Hepatocyte (in vitro differentiated cells): ENCODE data around the gene TESK2. TPM values are rescaled to one million over a fixed set of nuclear protein-coding genes. Genes with fewer than 3 reads are reported as not detected.

ENCODE experiments used
- DNase-seq: peaks from one replicate; pipeline ENCODE4 v3.0.0-alpha.2; 2016; ENCODE audit warnings: low spot score
- H2AFZ ChIP-seq: fragments of 200-600 bp; sonication (generic); 2 replicates; pipeline ENCODE4 v1.6.0; 2016; ENCODE audit warnings: antibody characterized with exemption, mild to moderate bottlenecking
- H3K27ac ChIP-seq: fragments of 200-600 bp; sonication (generic); 2 replicates; pipeline ENCODE4 v1.5.1; 2016; ENCODE audit warnings: mild to moderate bottlenecking
- H3K27me3 ChIP-seq: fragments of 200-600 bp; sonication (generic); 2 replicates; pipeline ENCODE4 v1.6.1; 2016
- H3K36me3 ChIP-seq: fragments of 200-600 bp; sonication (generic); replicated peaks from 2 replicates; pipeline ENCODE4 v1.5.1; 2016; ENCODE audit warnings: low read depth; ENCODE audit not compliant: insufficient read depth
- H3K4me1 ChIP-seq: fragments of 200-600 bp; sonication (generic); 2 replicates; pipeline ENCODE4 v1.5.1; 2016; ENCODE audit warnings: mild to moderate bottlenecking, moderate library complexity; ENCODE audit not compliant: insufficient read depth
- H3K4me2 ChIP-seq: fragments of 200-600 bp; sonication (generic); 2 replicates; pipeline ENCODE4 v1.6.0; 2016
- H3K4me3 ChIP-seq: fragments of 200-600 bp; sonication (generic); 2 replicates; pipeline ENCODE4 v1.5.1; 2016; ENCODE audit warnings: mild to moderate bottlenecking
- H3K79me2 ChIP-seq: fragments of 200-600 bp; sonication (generic); 2 replicates; pipeline ENCODE4 v1.6.0; 2017; ENCODE audit warnings: mild to moderate bottlenecking
- H3K9me2 ChIP-seq: fragments of 200-600 bp; sonication (generic); replicated peaks from 2 replicates; pipeline ENCODE4 v1.6.0; 2017; ENCODE audit warnings: mild to moderate bottlenecking; ENCODE audit not compliant: insufficient read depth
- H3K9me3 ChIP-seq: fragments of 200-600 bp; sonication (generic); 2 replicates; pipeline ENCODE4 v1.5.1; 2016; ENCODE audit warnings: low read depth, mild to moderate bottlenecking
- H4K20me1 ChIP-seq: fragments of 200-600 bp; sonication (generic); 2 replicates; pipeline ENCODE4 v1.6.0; 2016; ENCODE audit warnings: mild to moderate bottlenecking; ENCODE audit not compliant: insufficient read depth, poor library complexity, severe bottlenecking
- EZH2 ChIP-seq: fragments of 200-600 bp; sonication (generic); IDR thresholded peaks from 2 replicates; pipeline ENCODE4 v1.6.1; 2016; ENCODE audit warnings: antibody characterized with exemption, mild to moderate bottlenecking, borderline replicate concordance
- EZH2phosphoT487 ChIP-seq: fragments of 200-600 bp; sonication (generic); IDR thresholded peaks from one replicate; pipeline ENCODE4 v1.6.1; 2018; ENCODE audit warnings: antibody characterized with exemption, mild to moderate bottlenecking, low read depth, moderate library complexity; ENCODE audit not compliant: unreplicated experiment, severe bottlenecking
- WGBS: methylation state at CpG from one replicate; pipeline ENCODE4 v1.1.6; 2016; ENCODE audit warnings: low lambda C conversion rate; ENCODE audit errors: missing lambda C conversion rate; 5-methylcytosine and 5-hydroxymethylcytosine counted together
- polyA plus RNA-seq: library from polyadenylated mRNA; unstranded; fragments of >200 nt; fragmentation: Nextera tagmentation; extraction: Ambion mirVana; gene quantifications from 2 replicates; pipeline ENCODE4 v1.2.1, GENCODE V29; 2016
- total RNA-seq: library from RNA; depleted of rRNA; stranded (reverse); fragments of >200 nt; gene quantifications from 2 replicates; pipeline ENCODE4 v1.2.3, GENCODE V29; 2014
- TF ChIP-seq, protein P1 (sequence below): fragments of 200-600 bp; sonication (generic); IDR thresholded peaks from 2 replicates; pipeline ENCODE4 v1.5.1; 2016; ENCODE audit warnings: antibody characterized with exemption, mild to moderate bottlenecking; ENCODE audit not compliant: poor library complexity

Gene TESK2
- total and polyA plus RNA-seq, 2 experiments from 2014 or later: 6.2 to 8.6 TPM

DNA sequence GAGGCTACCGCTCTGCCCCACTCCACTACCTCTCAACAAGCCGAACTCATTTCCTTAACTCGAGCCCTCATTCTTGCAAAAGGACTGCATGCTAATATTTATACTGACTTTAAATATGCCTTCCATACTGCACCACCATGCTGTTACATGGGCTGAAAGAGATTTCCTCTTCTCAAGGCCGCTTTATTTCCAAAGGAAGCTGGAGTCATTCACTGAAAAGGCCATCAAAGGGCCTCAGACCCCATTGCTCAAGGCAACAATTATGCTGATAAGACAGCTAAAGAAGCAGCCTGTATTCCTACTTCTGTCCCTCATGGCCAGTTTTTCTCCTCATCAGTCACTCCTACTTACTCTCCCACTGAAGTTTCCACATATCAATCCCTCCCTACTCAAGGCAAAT, 171.2 kb downstream of the TESK2 start:
- no peaks in the 10 kb centered on the region for H3K36me3 ChIP-seq
- TF ChIP-seq EZH2phosphoT487 (no peak), EZH2 (no peak)
- TF ChIP-seq, protein P1, sequence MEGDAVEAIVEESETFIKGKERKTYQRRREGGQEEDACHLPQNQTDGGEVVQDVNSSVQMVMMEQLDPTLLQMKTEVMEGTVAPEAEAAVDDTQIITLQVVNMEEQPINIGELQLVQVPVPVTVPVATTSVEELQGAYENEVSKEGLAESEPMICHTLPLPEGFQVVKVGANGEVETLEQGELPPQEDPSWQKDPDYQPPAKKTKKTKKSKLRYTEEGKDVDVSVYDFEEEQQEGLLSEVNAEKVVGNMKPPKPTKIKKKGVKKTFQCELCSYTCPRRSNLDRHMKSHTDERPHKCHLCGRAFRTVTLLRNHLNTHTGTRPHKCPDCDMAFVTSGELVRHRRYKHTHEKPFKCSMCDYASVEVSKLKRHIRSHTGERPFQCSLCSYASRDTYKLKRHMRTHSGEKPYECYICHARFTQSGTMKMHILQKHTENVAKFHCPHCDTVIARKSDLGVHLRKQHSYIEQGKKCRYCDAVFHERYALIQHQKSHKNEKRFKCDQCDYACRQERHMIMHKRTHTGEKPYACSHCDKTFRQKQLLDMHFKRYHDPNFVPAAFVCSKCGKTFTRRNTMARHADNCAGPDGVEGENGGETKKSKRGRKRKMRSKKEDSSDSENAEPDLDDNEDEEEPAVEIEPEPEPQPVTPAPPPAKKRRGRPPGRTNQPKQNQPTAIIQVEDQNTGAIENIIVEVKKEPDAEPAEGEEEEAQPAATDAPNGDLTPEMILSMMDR: no peak
- WGBS: 81% methylated on average over 4 of the region's 4 CpGs
- H3K79me2 ChIP-seq: no peaks in the 10 kb centered on the region
- no peaks in the 10 kb centered on the region for H4K20me1 ChIP-seq
- H2AFZ ChIP-seq: no peak overlapping the region
- H3K4me3 ChIP-seq: no peak overlapping the region
- H3K4me1 ChIP-seq: no peaks in the 10 kb centered on the region
- DNase-seq: no peak
- no peaks in the 10 kb centered on the region for H3K9me3 ChIP-seq
- no peaks in the 10 kb centered on the region for H3K9me2 ChIP-seq
- no peak overlapping the region for H3K27ac ChIP-seq
- H3K4me2 ChIP-seq: no peak overlapping the region
- no peaks in the 10 kb centered on the region for H3K27me3 ChIP-seq

DNA sequence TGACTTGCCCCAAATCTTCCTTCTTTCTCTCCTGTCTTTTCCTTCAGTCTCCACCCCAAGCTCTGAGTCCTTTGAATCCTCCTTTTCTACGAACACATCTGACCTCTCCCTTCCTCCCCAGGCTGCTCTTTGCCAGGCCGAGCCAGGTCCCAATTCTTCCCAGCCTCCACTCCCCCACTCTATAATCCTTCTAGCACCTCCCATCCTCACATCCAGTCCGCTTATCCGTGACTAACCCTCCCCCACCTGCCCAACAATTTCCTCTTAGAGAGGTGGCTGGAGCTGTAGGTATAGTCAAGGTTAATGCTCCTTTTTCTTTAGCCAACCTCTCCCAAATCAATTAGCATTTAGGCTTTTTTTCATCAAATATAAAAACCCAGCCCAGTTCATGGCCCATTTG, 173.8 kb downstream of the TESK2 start:
- no peak overlapping the region for H2AFZ ChIP-seq
- DNase-seq: no peak
- WGBS: 50% methylated on average over 4 of the region's 4 CpGs
- H3K27me3 ChIP-seq: no peaks in the 10 kb centered on the region
- TF ChIP-seq, protein P1: no peak
- TF ChIP-seq EZH2phosphoT487 (no peak), EZH2 (no peak)
- no peaks in the 10 kb centered on the region for H3K4me1 ChIP-seq
- no peaks in the 10 kb centered on the region for H3K9me3 ChIP-seq
- H4K20me1 ChIP-seq: no peaks in the 10 kb centered on the region
- no peaks in the 10 kb centered on the region for H3K36me3 ChIP-seq
- H3K9me2 ChIP-seq: no peaks in the 10 kb centered on the region
- H3K4me2 ChIP-seq: no peak overlapping the region
- H3K4me3 ChIP-seq: no peak overlapping the region
- no peaks in the 10 kb centered on the region for H3K79me2 ChIP-seq
- no peak overlapping the region for H3K27ac ChIP-seq

DNA sequence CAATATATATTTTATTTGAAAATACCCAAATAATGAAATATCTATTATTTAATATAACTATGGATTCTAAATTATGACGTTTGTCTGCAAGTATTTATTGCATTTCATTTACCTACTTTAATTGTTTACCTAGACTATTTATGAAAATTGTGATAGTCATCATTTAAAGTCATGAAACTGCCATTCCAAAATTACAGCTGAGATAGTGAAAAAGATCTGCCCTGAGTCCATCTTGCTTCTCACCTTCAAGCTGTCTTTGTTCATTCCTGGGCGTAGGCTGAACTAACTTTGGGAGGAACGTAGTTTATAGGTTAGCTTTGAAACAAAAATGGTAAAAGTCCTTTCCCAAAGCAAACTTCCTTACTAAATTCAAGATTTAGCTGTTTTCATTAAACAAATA, 176.7 kb downstream of the TESK2 start:
- 78% methylated on average over 3 of the region's 3 CpGs for whole genome bisulfite sequencing
- TF ChIP-seq EZH2: no peak
- TF ChIP-seq EZH2phosphoT487: no peak
- TF ChIP-seq, protein P1: no peak
- Histone ChIP-seq H2AFZ (no peak overlapping the region), H3K79me2 (no peaks in the 10 kb centered on the region), H4K20me1 (no peaks in the 10 kb centered on the region), H3K27ac (no peak overlapping the region), H3K4me1 (no peaks in the 10 kb centered on the region), H3K36me3 (no peaks in the 10 kb centered on the region), H3K4me2 (no peak overlapping the region), H3K9me2 (no peaks in the 10 kb centered on the region), H3K9me3 (no peaks in the 10 kb centered on the region), H3K4me3 (no peak overlapping the region), H3K27me3 (no peaks in the 10 kb centered on the region)
- no peak for DNase-seq

DNA sequence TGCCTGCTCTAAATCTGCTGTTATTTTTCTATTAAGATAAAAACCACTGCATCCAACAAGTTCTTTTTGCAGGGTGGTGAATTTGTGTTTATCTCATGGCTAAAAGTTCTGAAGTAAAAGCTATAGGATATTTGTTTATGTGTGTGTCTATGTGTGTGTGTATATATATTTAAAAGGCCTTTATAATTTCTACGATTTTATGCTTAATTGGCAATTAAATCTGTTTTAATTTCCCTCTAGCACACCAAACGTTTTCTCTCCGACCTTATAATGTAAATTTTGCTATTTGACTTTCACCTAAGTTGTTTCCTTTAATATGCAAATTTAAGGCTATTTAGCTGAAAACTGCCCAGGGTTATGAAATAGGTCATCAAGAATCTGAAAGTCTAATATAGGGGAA, 184.1 kb downstream of the TESK2 start:
- H3K9me2 ChIP-seq: no peaks in the 10 kb centered on the region
- TF ChIP-seq EZH2phosphoT487 (no peak), EZH2 (no peak)
- TF ChIP-seq, protein P1: no peak

More for the DNA sequence above, 184.1 kb downstream of the TESK2 start:
- DNase-seq: no peak
- no peak overlapping the region for H3K4me3 ChIP-seq
- H3K27ac ChIP-seq: no peak overlapping the region
- H3K36me3 ChIP-seq: no peaks in the 10 kb centered on the region
- H3K4me2 ChIP-seq: no peak overlapping the region
- no peaks in the 10 kb centered on the region for H3K79me2 ChIP-seq
- no peak overlapping the region for H2AFZ ChIP-seq
- no peaks in the 10 kb centered on the region for H3K27me3 ChIP-seq
- H3K4me1 ChIP-seq: peaks cover 13% of the 10 kb centered on the region
- H4K20me1 ChIP-seq: no peaks in the 10 kb centered on the region
- no peaks in the 10 kb centered on the region for H3K9me3 ChIP-seq
- WGBS: 69% methylated on average over 3 of the region's 3 CpGs
